IMR-90 (cell line): ENCODE results near the gene KCNK7. TPM values are rescaled to one million over a fixed set of nuclear protein-coding genes. Genes with fewer than 3 reads are reported as not detected.

Experiments
- ATAC-seq: fragments of 200-7000 bp; cut with Tn5 transposase; 2 replicates; pipeline ENCODE4 v1.9.1; 2020; ENCODE audit warnings: low read depth, mild to moderate bottlenecking, moderate library complexity
- BruUV-seq: library from RNA; stranded (reverse); fragments of 400-500 nt; replicated peaks from 2 replicates; lab custom pipeline; 2021; lab: Mats Ljungman, UMichigan
- CTCF ChIA-PET: fragments of 300-600 bp; formaldehyde crosslinking; extraction: SDS; loops from one replicate; lab custom pipeline; 2021; ENCODE audit warnings: antibody characterized with exemption; lab: Yijun Ruan, JAX
- POLR2A ChIA-PET: fragments of 300-600 bp; sonication (Branson Sonifier 250); formaldehyde crosslinking; loops from one replicate; lab custom pipeline; 2022; ENCODE audit warnings: antibody characterized with exemption; ENCODE audit not compliant: unreplicated experiment; lab: Charles Lee
- DNase-seq: peaks from one replicate; pipeline ENCODE4 v3.0.0; 2013
- H2AFZ ChIP-seq: replicated peaks from 2 replicates; pipeline ENCODE3; 2013; ENCODE audit warnings: low read length, mild to moderate bottlenecking; ENCODE audit not compliant: poor library complexity
- H2AK5ac ChIP-seq: 2 replicates; pipeline ENCODE4 v1.6.1; 2013; ENCODE audit warnings: low read depth, low read length, inconsistent platforms
- H2AK9ac ChIP-seq: replicated peaks from 2 replicates; pipeline ENCODE3; 2013; ENCODE audit warnings: mild to moderate bottlenecking, low read depth, low read length, moderate library complexity; ENCODE audit not compliant: poor library complexity
- H2BK120ac ChIP-seq: 2 replicates; pipeline ENCODE4 v1.6.1; 2013; ENCODE audit warnings: low read depth, low read length, inconsistent platforms
- H2BK15ac ChIP-seq: 3 replicates; pipeline ENCODE4 v1.6.1; 2013; ENCODE audit warnings: low read depth, low read length, inconsistent platforms
- H2BK20ac ChIP-seq: 2 replicates; pipeline ENCODE4 v1.6.1; 2013; ENCODE audit warnings: low read depth, mild to moderate bottlenecking, inconsistent platforms, low read length, moderate library complexity
- H2BK5ac ChIP-seq: 2 replicates; pipeline ENCODE4 v1.6.1; 2013; ENCODE audit warnings: mild to moderate bottlenecking, low read depth, low read length, inconsistent platforms; ENCODE audit not compliant: poor library complexity, severe bottlenecking
- H3K14ac ChIP-seq: replicated peaks from 2 replicates; pipeline ENCODE4 v1.6.1; 2013; ENCODE audit warnings: low read depth, low read length, inconsistent platforms
- H3K18ac ChIP-seq: 2 replicates; pipeline ENCODE4 v1.6.1; 2013; ENCODE audit warnings: low read depth, low read length, control low read depth
- H3K23ac ChIP-seq: 2 replicates; pipeline ENCODE4 v1.6.1; 2013; ENCODE audit warnings: low read depth, low read length, inconsistent platforms
- H3K27ac ChIP-seq: 2 replicates; pipeline ENCODE4 v1.5.1; 2013; ENCODE audit warnings: mild to moderate bottlenecking, control low read depth, low read length; ENCODE audit not compliant: insufficient read depth
- H3K27me3 ChIP-seq: 2 replicates; pipeline ENCODE4 v1.6.1; 2013; ENCODE audit warnings: low read length; ENCODE audit not compliant: control insufficient read depth, insufficient read depth
- H3K36me3 ChIP-seq: 2 replicates; pipeline ENCODE4 v1.6.1; 2013; ENCODE audit warnings: low read length, mixed read lengths; ENCODE audit not compliant: control insufficient read depth, insufficient read depth
- H3K4ac ChIP-seq: 2 replicates; pipeline ENCODE4 v1.6.1; 2013; ENCODE audit warnings: low read depth, low read length, inconsistent platforms
- H3K4me1 ChIP-seq: 2 replicates; pipeline ENCODE4 v1.6.1; 2013; ENCODE audit warnings: low read length, mixed read lengths; ENCODE audit not compliant: control insufficient read depth, insufficient read depth
- H3K4me2 ChIP-seq: 2 replicates; pipeline ENCODE4 v1.6.1; 2013; ENCODE audit warnings: low read depth, mild to moderate bottlenecking, control low read depth, low read length, moderate library complexity
- H3K4me3 ChIP-seq: 2 replicates; pipeline ENCODE4 v1.5.1; 2013; ENCODE audit warnings: low read depth, mild to moderate bottlenecking, control low read depth, low read length, moderate library complexity; ENCODE audit not compliant: insufficient read depth
- H3K56ac ChIP-seq: 2 replicates; pipeline ENCODE4 v1.6.1; 2013; ENCODE audit warnings: low read length, inconsistent platforms; ENCODE audit not compliant: insufficient read depth; ENCODE audit errors: extremely low read depth
- H3K79me1 ChIP-seq, 2 experiments: 2 replicates each; pipeline ENCODE4 v1.6.1; 2013; ENCODE audit warnings: low read length in 2 of 2, inconsistent platforms in 1 of 2, low read depth in 1 of 2
- H3K9ac ChIP-seq: 2 replicates; pipeline ENCODE4 v1.6.1; 2013; ENCODE audit warnings: low read depth, low read length, control low read depth
- H3K9me1 ChIP-seq: 2 replicates; pipeline ENCODE4 v1.6.1; 2013; ENCODE audit warnings: low read length, inconsistent platforms; ENCODE audit not compliant: insufficient read depth
- H3K9me3 ChIP-seq: 2 replicates; pipeline ENCODE4 v1.6.1; 2013; ENCODE audit warnings: low read length; ENCODE audit not compliant: control insufficient read depth, insufficient read depth
- H4K20me1 ChIP-seq: 2 replicates; pipeline ENCODE4 v1.6.1; 2013; ENCODE audit warnings: low read length, inconsistent platforms; ENCODE audit not compliant: insufficient read depth
- H4K5ac ChIP-seq: 2 replicates; pipeline ENCODE4 v1.6.1; 2013; ENCODE audit warnings: mild to moderate bottlenecking, low read depth, low read length, control low read depth
- H4K8ac ChIP-seq, 2 experiments: 2 replicates each; pipeline ENCODE4 v1.6.1; 2013; ENCODE audit warnings: low read depth in 2 of 2, low read length in 2 of 2, control low read depth in 1 of 2, inconsistent platforms in 1 of 2
- H4K91ac ChIP-seq: 2 replicates; pipeline ENCODE4 v1.6.1; 2013; ENCODE audit warnings: low read depth, low read length, inconsistent platforms; ENCODE audit not compliant: insufficient read depth
- POLR2A ChIP-seq: IDR thresholded peaks from 2 replicates; pipeline ENCODE4 v1.6.1; 2012; ENCODE audit warnings: mild to moderate bottlenecking, low read depth, low read length
- RCOR1 ChIP-seq: IDR thresholded peaks from 2 replicates; pipeline ENCODE4 v1.6.1; 2012; ENCODE audit warnings: mild to moderate bottlenecking, low read length, improper control_type of control experiment; ENCODE audit not compliant: insufficient replicate concordance
- WGBS, 2 experiments: methylation state at CpG; one replicate each; pipeline versions ENCODE4 v1.1.5 to v1.1.7; 2013; ENCODE audit warnings: missing lambda C conversion rate in 2 of 2; ENCODE audit not compliant: insufficient read length in 1 of 2; ENCODE audit errors: extremely low coverage in 2 of 2; 5-methylcytosine and 5-hydroxymethylcytosine counted together
- dilution Hi-C: fragments of 300-500 bp; cut with HindIII; formaldehyde crosslinking; loops from one replicate; pipeline ENCODE4 v1.14.3; 2018; ENCODE audit warnings: low sequenced_read_pairs; ENCODE audit not compliant: unreplicated experiment
- in situ Hi-C: fragments of 300-500 bp; cut with MboI; formaldehyde crosslinking; loops from 3 replicates; pipeline ENCODE4 v1.14.3; 2019; ENCODE audit warnings: low sequenced_read_pairs, inconsistent platforms, mixed read lengths
- intact Hi-C: fragments of 100-400 bp; cut with micrococcal nuclease; formaldehyde crosslinking; loops from 2 replicates; pipeline ENCODE4 v1.10.0; 2022
- polyA plus RNA-seq, 3 experiments: library from polyadenylated mRNA; depleted of rRNA; stranded (reverse); fragments of >200 nt; gene quantifications; 2 replicates each; pipeline ENCODE4 v1.2.3, GENCODE V29; 2012; ENCODE audit warnings: low replicate concordance in 1 of 3
- total RNA-seq: library from RNA; depleted of rRNA; stranded (reverse); fragments of >200 nt; gene quantifications from 2 replicates; pipeline ENCODE4 v1.2.3, GENCODE V29; 2012

KCNK7 gene
- total and polyA plus RNA-seq, 2 of the 4 experiments (the other 2 are of a cell fraction): 0.09 TPM; not detected in 1

GRCh38 chr11:65576232-65576866 is 19.3 kb downstream of the KCNK7 start:
- dilution Hi-C loops (no loop called here), intact Hi-C loops (loop anchor here (2.0 kb wide), 1 partner anchor 14 kb away; no protein-coding TSS in a partner anchor)
- CTCF ChIA-PET: no interaction called here

More at GRCh38 chr11:65576232-65576866, 19.3 kb downstream of the KCNK7 start:
- Histone ChIP-seq H2BK20ac (no peak overlapping the region), H4K8ac (peak overlapping the region; percentile 74 to 76; a peak in 3 of 4 replicates), H3K4me3 (peak overlapping the region; percentile 85), H3K27me3 (no peaks in the 10 kb centered on the region), H2AFZ (peak overlapping the region; percentile 86), H3K23ac (peak overlapping the region; percentile 81), H2AK5ac (peak overlapping the region; percentile 98), H3K14ac (peak overlapping the region; percentile 70), H2BK5ac (peak overlapping the region; percentile 69), H4K5ac (no peak overlapping the region; the same call in 1 of the 2 replicates), H3K4ac (peak overlapping the region; percentile 75), H3K56ac (peak overlapping the region; percentile 54), H3K9me1 (peaks cover 8% of the 10 kb centered on the region), H4K91ac (peak overlapping the region; percentile 83), H3K4me2 (peak overlapping the region; percentile 69), H2AK9ac (peak overlapping the region; percentile 99), H3K4me1 (peaks cover 33% of the 10 kb centered on the region), H3K79me1 (peaks cover 24 to 63% of the 10 kb centered on the region in 2 experiments), H3K36me3 (peaks cover 21% of the 10 kb centered on the region; the same call in 1 of the 2 replicates), H3K18ac (peak overlapping the region; percentile 16; the same call in 1 of the 2 replicates), H4K20me1 (peaks cover 31% of the 10 kb centered on the region), H3K27ac (peak overlapping the region; percentile 72), H2BK15ac (peak overlapping the region; percentile 86; the same call in 2 of the 3 replicates), H3K9me3 (no peaks in the 10 kb centered on the region), H2BK120ac (peak overlapping the region; percentile 52), H3K9ac (peak overlapping the region; percentile 38)
- ATAC-seq: no peak
- WGBS, 2 experiments: 13% methylated on average over 13 of the region's 26 CpGs; no CpG with 5 or more reads in 1 of the 2 experiments
- no peak for DNase-seq
- POLR2A ChIA-PET: no interaction called here
- TF ChIP-seq POLR2A (peak; percentile 23; the same call in 1 of the 2 replicates), RCOR1 (no peak)
- no TSS peak for BruUV-seq
- in situ Hi-C loops: no loop called here
